GM21529 (cell line): Measurements from ENCODE around the gene POLDIP2.

Experiments used
- ATAC-seq: cut with Tn5 transposase; IDR thresholded peaks from one replicate; pipeline ENCODE4 v1.9.1; 2021; ENCODE audit not compliant: unreplicated experiment

POLDIP2 gene

GRCh38 chr17:28317966-28318758 lies 39.2 kb downstream of the POLDIP2 start:
- ATAC-seq: peak; percentile 4

GRCh38 chr17:28317099-28317965 lies 40.0 kb downstream of the POLDIP2 start:
- ATAC-seq: no peak

- ATAC-seq: no peak
Measured at GRCh38 chr17:28315846-28316705, 41.3 kb downstream of the POLDIP2 start.

- no peak for ATAC-seq
Measured at GRCh38 chr17:28313841-28314240, 43.5 kb downstream of the POLDIP2 start.

GRCh38 chr17:28306954-28307401 lies 50.3 kb downstream of the POLDIP2 start:
- no peak for ATAC-seq

- no peak for ATAC-seq
Measured at GRCh38 chr17:28298449-28298848, 58.9 kb downstream of the POLDIP2 start.
